HG03139 (cell line): ENCODE results near the gene RALB.
A peak's percentile ranks its signal among the peaks of the same experiment; 100 is the strongest.

Source experiments
- ATAC-seq: cut with Tn5 transposase; IDR thresholded peaks from one replicate; pipeline ENCODE4 v1.9.1; 2021; ENCODE audit not compliant: unreplicated experiment

RALB gene

DNA sequence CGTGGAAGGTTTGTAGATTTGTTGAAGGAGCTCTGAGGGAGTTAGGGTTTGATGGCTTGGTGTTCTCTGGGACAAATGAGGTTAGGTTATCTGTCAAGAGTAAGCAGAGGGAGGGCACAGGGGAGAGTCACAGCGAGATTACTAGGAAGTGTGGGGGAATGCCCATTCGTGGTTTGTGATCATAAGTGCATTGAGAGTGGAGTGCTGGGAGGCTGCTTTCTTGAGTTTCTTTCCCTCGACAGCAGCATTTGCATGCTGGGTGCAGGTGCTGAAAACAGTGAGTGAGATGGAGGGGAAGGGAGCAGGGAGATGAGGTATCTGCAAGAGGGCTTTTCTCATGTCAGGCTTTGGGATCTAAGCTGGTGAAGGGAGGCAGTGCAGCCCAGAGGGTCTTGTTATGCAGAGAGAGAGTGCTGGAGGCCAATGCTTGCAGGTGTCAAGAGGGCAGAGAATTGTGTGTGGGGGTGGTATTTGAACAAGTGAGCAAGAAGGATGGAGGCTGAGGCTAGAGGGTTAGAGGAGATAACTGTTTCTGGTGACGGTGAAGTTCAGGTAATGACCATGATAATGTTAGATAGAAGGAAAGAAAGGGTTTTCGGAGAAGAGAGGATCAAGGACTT, 8.8 kb downstream of the RALB start:
- peak; percentile 71 for ATAC-seq

DNA sequence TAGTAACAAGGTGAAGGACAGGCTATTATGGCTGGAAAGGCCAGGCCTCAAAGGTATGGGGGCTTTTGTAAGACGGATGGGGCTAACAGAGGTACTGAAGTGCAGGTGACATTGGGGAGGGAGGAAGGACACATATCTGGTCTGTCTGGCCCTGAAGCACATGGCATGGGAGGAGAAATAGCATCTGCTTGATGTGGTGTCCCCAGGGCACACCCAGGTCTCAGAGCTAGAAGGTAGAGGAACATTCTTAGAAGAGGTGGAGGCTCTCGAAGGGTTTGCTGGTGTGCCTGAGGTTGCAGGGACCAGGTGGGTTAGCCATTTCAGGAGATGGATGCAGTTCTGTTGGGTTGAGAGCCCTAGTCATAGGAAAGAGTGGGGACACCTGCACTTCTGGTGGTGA, 9.5 kb downstream of the RALB start:
- ATAC-seq = no peak

DNA sequence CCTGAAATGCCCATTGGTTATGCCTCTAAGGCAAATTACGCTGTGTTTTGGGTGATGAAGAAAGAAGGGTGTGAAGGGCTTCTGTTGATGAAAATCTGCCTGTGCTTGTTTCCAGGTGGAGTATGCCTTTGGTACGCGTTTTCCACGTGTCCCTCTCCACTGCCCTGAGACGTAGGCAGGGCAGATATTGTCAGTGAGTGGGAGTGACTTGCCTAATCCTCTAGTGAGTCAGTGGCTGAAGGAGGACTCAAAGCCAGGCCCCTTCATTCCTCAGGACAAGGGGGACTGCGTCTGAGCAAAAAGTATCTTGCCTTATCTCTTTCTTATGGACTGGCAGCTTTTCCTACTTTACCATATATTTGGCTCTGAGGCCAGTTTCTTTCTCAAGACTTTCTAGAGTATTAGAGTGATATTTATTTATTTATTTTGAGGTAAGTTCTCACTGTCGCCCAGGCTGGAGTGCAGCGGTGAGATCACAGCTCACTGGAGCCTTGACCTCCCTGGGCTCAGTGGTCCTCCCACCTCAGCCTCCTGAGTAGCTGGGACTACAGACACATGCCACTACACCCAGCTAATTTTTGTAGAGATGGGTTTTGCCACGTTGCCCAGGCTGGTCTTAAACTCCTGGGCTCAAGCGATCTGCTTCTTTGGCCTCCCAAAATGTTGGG, 10.2 kb downstream of the RALB start:
- ATAC-seq = no peak

DNA sequence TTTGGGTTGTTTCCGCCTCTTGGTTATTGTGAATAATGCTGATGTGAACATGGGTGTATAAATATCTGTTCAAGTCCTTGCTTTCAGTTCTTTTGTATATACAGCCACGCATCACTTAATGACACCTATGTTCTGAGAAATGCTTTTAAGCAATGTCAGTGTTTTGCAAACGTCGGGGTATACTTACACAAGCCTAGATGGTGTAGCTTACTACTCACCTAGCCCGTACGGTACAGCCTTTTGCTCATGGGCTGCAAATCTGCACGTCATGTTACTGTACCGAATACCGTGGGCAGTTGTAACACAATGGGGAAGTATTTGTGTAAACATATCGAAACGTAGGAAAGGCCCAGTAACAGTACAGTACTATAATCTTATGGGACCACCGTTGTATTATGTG, 12.4 kb downstream of the RALB start:
- no peak for ATAC-seq

DNA sequence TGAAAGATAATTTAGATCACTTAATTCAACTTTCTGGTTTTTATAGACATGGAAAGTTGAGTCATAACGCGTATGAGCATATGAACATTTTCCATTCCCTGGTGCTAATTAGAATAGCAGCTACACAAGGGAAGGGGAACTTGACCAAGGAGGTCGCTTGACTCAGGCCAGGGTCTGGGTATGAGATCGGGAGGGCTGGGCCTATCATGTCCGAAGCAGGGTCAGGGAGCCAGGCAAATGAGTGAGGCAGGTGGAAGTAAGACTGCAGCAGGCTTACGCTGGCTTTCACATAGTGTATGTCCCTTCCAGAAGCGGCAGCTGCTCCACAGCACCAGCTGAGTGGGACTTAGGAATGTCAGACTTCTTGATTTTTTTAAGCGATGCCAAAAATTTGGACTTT, 14.7 kb downstream of the RALB start:
- ATAC-seq = no peak

DNA sequence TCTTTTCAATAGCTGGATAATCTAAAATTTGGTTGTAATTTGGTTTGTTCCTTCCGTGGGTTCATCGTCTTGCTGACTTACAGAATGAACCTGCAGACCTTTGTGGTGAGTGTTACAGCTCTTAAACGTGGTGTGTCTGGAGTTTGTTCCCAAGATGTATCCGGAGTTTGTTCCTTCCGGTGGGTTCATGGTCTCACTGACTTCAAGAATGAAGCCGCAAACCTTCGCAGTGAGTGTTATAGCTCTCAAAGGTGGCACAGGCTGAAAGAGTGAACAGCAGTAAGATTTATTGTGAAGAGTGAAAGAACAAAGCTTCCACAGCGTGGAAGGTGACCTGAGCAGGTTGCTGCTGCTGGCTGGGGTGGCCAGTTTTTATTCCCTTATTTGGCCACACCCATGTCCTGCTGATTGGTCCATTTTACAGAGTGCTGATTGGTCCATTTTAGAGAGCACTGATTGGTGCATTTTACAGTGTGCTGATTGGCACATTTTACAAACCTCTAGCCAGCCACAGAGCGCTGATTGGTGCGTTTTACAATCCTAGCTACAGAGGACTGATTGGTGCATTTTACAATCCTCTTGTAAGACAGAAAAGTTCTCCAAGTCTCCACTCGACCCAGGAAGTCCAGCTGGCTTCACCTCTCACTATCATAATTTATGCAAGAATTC, 16.6 kb downstream of the RALB start:
- no peak for ATAC-seq

DNA sequence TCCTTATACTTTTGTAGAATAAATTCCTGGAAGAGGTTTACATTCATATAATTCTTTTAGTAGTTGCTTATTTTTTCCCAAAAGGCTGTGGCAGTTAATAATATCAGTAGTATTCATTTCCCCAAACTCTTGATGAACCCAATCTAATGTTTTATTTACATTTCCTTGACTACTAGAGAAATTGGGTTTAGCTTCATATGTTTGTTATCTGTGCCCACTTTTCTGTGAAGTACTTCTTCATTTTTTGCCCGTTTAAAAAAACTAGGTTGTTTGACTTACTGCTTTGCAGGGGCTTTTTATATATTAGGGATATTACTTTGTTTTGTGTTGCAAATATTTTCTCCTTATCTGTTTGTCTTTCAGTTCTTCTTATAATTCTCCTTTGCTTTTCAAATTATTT, 17.2 kb downstream of the RALB start:
- no peak for ATAC-seq

DNA sequence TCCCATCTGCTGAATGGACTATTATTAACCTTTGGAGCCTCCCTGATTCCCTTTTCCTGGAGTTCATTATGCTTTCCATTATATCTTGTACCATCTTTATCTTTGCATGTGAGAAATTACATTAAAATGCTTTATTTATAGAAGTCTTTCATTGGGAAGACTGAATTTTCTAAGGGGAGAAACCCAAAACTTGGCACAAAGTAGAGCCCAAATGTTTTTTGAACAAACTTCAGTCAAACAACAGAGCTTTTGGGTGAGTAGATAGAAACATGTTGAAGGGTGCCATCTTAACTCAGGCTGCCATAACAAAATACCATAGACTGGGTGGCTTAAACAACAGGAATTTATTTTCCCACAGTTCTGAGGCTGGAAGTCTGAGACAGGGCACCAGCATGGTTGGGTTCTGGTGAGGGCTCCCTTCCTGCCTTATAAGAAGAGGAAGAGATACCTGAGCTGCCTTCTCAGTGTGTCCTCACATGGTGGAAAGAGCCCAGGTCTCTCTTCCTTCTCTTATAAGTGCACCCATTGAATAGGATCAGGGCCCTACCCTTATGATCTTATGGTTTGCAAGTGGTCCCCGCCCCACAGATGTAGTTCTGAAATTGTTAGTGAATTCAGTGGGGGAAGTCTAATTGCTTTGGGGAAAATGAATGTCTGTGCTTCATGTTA, 19.2 kb downstream of the RALB start:
- no peak for ATAC-seq

DNA sequence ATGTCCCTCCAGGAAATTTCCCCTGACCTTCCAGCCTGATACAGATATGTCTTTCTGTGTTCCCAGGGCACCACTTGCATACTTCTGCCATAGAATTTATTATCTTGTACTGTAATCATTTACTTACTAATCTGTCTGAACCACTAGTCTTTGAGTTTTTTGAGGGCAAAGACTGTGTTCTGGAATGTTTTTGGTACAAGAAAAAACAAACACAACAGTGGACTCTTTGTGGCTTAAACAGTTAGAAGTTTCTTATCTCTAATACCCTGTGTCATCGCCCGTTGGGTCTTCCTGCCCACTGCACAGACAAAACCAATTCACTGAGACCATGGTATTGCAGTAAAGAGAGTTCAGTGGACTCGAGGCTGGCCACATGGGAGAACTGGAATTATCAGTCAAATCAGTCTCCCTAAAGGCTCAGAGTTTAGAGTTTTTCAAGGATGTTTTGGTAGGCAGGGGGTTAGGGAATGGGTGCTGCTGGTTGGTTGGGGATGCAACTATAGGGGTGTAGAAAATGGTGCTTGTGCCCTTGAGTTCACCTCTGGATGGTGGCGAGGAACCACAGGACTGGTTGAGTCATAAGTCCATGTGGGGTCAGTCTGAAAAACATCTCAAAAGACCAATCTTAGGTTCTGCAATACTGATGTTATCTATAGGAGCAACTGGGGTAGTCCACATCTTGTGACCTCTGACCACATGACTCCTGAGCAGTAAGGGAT, 20.3 kb downstream of the RALB start:
- ATAC-seq = no peak

DNA sequence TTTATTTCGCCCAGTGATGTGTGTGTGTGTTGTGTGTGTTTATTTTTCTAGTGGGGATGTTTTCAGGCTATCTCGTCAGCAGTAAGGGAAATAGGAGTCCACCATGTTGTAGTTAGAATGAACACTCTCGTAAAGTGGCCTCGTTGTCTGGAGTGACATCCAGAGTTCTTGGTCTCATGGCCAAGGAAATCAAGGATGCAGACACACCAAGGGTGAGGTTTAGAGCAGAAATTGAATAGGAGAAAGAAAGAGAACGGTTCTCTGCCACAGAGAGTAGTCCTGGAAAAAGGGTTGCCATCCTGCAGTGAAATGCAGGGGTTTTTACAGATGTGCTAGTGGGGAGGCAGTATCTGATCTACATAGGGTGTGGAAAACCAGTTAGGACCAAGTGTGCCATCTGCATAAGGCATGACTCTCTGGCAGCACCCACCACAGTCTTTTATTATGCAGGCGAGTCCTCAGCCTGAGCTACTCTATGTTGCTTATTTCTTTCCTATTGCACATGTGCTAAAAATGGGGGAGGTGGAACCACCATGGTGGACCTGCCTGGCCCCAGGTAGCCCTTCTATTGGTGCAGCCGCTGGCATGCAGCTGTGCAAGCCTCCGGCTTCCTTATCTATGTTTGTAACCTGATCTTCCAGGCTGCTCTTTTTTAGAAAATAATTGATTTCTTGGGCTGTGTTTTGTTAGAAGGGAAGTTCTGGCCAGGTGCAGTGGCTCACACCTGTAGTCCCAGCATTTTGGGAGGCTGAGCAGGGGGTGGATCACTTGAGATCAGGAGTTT, 23.2 kb downstream of the RALB start:
- ATAC-seq = no peak

DNA sequence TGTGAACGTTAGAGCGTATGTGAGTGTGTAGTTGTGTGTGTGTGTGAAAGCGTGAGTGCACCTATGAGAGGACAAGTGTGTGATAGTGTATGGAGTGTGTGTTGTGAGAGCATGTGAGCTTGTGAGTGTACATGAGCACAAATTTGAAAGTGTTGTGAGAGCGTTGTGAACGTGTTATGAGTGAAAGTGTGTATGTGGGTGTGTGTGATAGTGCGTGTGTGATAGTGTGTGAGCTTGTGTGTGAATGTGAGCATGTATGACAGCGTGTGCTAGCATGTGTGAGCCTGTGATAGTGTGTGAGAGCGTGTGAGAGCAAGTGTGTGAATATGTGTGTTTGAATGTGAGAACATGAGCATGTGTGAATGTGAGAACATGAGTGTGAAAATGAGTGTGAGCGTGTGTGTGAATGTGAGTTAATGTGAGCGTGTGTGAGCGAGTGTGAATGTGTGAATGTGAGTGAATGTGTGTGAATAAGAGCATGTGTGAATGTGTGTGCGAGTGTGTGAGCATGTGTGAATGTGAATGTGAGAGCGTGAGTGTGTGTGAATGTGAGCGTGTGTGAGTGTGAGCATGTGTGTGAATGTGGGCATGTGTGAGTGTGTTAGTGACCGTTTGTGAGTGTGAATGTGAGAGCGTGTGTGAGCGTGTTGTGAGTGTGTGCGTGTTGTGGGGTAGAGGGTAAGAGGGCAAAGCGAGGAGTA, 25.0 kb downstream of the RALB start:
- no peak for ATAC-seq

DNA sequence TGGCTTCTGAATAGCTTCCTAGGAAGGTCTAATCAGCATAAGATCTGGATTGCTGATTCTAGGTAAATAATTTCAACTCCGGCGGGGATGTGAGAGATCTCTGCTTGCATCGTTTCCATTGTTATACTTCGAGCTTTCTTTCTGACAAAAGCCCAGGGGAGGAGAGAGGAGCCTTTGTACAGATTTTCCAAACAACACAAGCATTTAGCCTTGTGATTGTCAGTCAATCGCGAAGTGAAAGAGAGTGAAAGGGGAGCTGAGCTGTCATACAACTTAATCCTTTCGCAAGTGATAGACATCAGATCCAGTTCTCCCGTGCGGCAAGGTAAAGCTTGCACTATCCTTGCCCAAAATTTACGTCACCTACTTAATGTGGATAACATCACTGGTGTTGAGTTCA, 26.2 kb downstream of the RALB start:
- no peak for ATAC-seq

DNA sequence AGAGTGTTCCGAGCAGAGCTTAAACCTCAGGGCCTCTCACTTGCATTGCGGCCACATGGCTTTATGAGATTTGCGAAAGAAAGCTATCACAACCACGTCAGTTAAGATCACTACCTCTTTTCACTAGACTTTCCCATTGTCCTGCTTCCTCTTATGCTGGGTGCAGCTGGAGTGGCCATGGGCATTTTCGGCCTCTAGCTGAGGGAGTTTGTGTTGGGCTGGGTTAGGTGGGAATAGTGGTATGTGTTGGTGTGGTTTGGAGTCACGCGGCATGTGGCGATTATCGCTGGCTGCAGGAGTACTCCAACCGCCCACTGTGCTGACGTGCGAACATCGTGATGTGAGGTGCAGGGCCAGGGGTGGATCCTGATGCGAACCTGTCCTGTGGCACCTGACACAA, 27.1 kb downstream of the RALB start:
- ATAC-seq = no peak

DNA sequence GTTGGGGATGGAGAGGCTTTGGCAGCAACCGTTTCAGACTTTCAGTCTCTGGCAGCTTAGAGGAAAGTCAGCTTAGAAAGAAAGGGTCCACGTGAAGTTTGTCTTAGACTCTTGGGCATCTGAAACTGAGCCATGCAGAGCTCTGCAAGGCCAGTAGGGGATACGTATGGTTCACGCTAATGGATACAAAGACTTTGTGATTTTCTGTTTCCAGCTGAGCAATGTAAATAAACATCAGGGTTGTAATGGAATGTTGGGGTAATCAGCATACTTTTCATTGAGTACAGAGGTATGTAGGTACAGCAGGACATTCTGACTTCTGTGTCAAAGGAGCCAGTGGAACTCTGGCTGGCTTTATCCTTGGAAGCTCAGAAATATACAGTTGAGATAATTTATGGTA, 31.0 kb downstream of the RALB start:
- ATAC-seq = no peak

DNA sequence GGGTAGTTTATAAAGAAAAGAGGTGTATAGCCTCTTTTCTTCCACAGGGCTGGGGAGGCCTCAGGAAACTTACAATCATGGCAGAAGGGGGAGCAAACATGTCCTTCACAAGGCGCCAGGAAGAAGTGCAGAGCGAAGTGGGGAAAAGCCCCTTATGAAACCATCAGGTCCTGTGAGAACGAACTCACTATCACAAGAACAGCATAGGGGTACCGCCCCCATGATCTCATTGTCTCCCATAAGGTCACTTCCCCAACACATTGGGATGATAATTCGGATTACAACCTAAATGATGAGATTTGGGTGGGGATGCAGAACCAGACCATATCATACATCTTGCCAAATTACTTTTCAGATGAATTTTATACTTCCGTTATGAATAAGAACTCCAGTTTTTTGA, 32.4 kb downstream of the RALB start:
- ATAC-seq = no peak

DNA sequence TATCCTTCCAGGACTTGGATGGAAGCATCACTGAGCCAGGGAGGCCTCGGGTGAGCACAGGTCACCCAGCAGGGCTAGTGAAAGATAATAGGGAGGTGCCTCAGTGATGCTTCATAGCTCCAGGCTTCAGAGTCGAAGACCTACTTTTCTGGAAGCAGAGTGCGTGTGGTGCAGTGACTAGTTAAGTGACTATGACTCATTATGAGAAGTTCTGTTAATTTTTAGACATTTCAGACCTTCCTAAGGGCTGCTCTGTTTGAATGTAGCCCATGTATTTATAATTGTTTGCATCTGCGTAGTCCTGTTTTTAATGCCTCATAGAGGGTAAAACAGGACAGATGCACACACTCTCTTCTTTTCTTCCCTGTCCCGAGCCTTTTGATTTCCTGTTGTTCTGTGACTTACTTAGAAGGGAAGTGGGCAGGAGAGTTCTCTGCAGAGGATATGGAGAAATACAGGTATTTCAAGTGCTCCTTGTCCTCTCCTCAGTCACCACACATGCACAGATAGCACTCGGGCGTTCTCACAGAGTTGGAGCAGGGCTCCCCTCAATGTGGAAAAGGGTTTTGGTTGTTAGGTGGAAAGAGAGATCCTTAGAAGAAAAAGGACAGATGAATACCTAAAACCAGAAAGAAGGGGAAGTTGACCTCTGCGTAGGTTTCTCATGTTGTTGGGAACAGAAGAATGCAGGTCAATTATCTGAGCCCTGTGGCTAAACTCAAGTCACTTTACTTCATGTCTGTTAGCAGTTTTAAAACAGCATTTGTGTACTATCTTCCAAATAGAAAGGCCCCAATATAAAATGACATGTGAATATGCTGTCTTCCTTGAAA, 34.7 kb downstream of the RALB start:
- peak; percentile 97 for ATAC-seq

DNA sequence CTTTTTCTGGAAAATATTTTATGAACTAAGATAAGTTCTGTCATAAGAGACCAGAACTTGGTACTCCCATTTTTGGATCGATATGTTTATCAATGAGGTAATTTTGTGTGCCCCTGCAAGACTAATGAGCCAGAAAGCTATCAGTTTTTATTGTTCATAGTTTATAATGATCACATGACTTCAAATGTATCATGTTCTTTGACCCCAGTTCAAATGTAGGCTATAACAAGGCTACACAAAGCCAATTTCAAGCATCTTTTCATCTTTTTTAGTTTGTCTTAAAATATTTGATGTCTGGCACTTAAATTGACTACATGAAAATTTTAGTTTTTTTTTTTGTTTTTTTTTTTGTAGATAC, 35.3 kb downstream of the RALB start:
- ATAC-seq = no peak

DNA sequence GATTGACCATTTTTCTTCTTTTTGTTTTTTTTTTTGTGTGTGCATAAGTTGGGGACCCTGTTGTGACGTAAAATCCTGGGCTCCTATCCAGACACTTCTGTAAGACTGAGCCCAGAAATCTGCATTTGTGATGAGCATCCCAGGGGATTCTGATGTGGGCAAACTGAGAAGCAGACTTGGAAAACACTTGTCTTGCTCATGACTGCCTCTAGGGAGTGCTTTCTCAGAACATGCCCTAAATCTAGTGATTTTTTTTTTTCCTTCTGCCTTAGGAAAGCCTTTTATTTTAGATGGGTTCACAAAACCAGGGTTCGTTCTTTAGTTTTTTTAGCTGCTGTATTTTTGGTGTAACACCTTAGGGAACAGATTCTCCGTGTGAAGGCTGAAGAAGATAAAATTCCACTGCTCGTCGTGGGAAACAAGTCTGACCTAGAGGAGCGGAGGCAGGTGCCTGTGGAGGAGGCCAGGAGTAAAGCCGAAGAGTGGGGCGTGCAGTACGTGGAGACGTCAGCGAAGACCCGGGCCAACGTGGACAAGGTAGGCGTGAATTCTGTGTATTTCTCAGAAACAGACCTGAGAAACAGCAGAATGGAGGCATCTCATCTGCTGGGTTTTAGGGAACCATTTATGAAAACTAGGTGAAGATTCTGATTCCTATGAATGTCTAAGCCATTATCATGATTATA, 36.7 kb downstream of the RALB start:
- no peak for ATAC-seq

DNA sequence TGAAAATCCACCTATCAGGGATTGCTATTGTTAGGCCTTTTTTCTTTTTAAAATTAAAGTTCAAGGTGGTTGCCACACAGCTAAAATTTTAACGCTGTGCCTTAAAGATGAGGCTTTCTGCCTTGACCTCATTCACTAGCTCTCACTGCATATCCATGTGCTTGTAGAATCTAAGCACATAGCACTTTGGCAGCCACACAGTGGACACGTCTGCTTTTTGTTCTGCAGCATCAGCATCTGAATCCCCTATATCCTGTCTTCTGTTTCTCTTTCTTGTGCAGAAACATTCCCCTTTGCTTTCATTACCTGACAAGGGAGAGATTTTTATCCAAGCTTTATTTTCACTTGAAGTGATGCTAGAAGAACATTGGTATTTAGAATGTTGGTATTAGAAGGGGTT, 38.1 kb downstream of the RALB start:
- ATAC-seq = no peak
